Astrocyte (in vitro differentiated cells and primary cell): ENCODE results near the gene LRRTM4. TPM values are rescaled to one million over a fixed set of nuclear protein-coding genes. Genes with fewer than 3 reads are reported as not detected.

Experiments used
- DNase-seq: peaks from one replicate; pipeline ENCODE4 v3.0.0-alpha.2; 2010; ENCODE audit warnings: low read depth
- FAIRE-seq: peaks from 2 replicates; lab custom pipeline; 2011; peaks lifted over from hg19 to GRCh38; lab: Jason Lieb, UNC
- H2AFZ ChIP-seq: 2 replicates; pipeline ENCODE4 v1.6.0; 2012; ENCODE audit warnings: low read depth, low read length, inconsistent platforms
- H3K27ac ChIP-seq: 2 replicates; pipeline ENCODE4 v1.5.1; 2011; ENCODE audit warnings: low read depth, low read length, inconsistent platforms
- H3K27me3 ChIP-seq: 2 replicates; pipeline ENCODE4 v1.6.0; 2011; ENCODE audit warnings: low read length, inconsistent platforms; ENCODE audit not compliant: insufficient read depth
- H3K36me3 ChIP-seq: 2 replicates; pipeline ENCODE4 v1.5.1; 2011; ENCODE audit warnings: low read length, inconsistent platforms; ENCODE audit not compliant: insufficient read depth
- H3K4me1 ChIP-seq: 2 replicates; pipeline ENCODE4 v1.5.1; 2011; ENCODE audit warnings: low read length, inconsistent platforms; ENCODE audit not compliant: insufficient read depth
- H3K4me2 ChIP-seq: 2 replicates; pipeline ENCODE4 v1.6.0; 2012; ENCODE audit warnings: low read length, inconsistent platforms
- H3K4me3 ChIP-seq: 2 replicates; pipeline ENCODE4 v1.5.1; 2011; ENCODE audit warnings: low read depth, mild to moderate bottlenecking, low read length, inconsistent platforms; ENCODE audit not compliant: insufficient read depth
- H3K79me2 ChIP-seq: 2 replicates; pipeline ENCODE4 v1.6.0; 2012; ENCODE audit warnings: mild to moderate bottlenecking, low read length, inconsistent platforms; ENCODE audit not compliant: insufficient read depth
- H3K9ac ChIP-seq: 2 replicates; pipeline ENCODE4 v1.6.0; 2012; ENCODE audit warnings: mild to moderate bottlenecking, low read length, inconsistent platforms
- H3K9me3 ChIP-seq: 2 replicates; pipeline ENCODE4 v1.5.1; 2012; ENCODE audit warnings: low read depth, mild to moderate bottlenecking, low read length, inconsistent platforms; ENCODE audit not compliant: insufficient read depth
- H4K20me1 ChIP-seq: 2 replicates; pipeline ENCODE4 v1.6.0; 2012; ENCODE audit warnings: low read length, inconsistent platforms; ENCODE audit not compliant: insufficient read depth
- H3K27ac Mint-ChIP-seq: one replicate; pipeline ENCODE4 v1.8.0; 2021; ENCODE audit warnings: mild to moderate bottlenecking, mixed read lengths; ENCODE audit not compliant: unreplicated experiment
- H3K27me3 Mint-ChIP-seq: one replicate; pipeline ENCODE4 v1.8.0; 2021; ENCODE audit warnings: low read depth, mixed read lengths; ENCODE audit not compliant: unreplicated experiment
- H3K36me3 Mint-ChIP-seq: one replicate; pipeline ENCODE4 v1.8.0; 2021; ENCODE audit warnings: low read depth, mixed read lengths; ENCODE audit not compliant: unreplicated experiment
- H3K4me1 Mint-ChIP-seq: one replicate; pipeline ENCODE4 v1.8.0; 2021; ENCODE audit warnings: low read depth, mixed read lengths; ENCODE audit not compliant: unreplicated experiment
- H3K4me3 Mint-ChIP-seq: one replicate; pipeline ENCODE4 v1.8.0; 2021; ENCODE audit warnings: mild to moderate bottlenecking, moderate library complexity, mixed read lengths; ENCODE audit not compliant: unreplicated experiment
- H3K9me3 Mint-ChIP-seq: one replicate; pipeline ENCODE4 v1.8.0; 2021; ENCODE audit warnings: mild to moderate bottlenecking, mixed read lengths; ENCODE audit not compliant: unreplicated experiment
- CTCF ChIP-seq: IDR thresholded peaks from 2 replicates; pipeline ENCODE4 v1.5.1; 2011; ENCODE audit warnings: low read depth, mild to moderate bottlenecking, inconsistent platforms, low read length, moderate library complexity; ENCODE audit not compliant: insufficient read depth
- EZH2 ChIP-seq: IDR thresholded peaks from 2 replicates; pipeline ENCODE4 v1.6.1; 2012; ENCODE audit warnings: mild to moderate bottlenecking, low read length, inconsistent platforms; ENCODE audit not compliant: insufficient read depth
- total RNA-seq: library from RNA; stranded (reverse); gene quantifications from 2 replicates; pipeline ENCODE4 v1.2.1, GENCODE V29; 2021

Gene LRRTM4
- total RNA-seq, 1 donor from 2014 or later, result 0.59 TPM

- H3K27me3 Mint-ChIP-seq, result no peaks in the 10 kb centered on the region
- H3K4me1 ChIP-seq, result no peaks in the 10 kb centered on the region
- TF ChIP-seq EZH2 (no peak), CTCF (no peak)
- H3K4me2 ChIP-seq, result no peak overlapping the region
- H3K4me1 Mint-ChIP-seq, result peaks cover 3% of the 10 kb centered on the region
- no peak overlapping the region for H3K4me3 ChIP-seq
- no peak overlapping the region for H2AFZ ChIP-seq
- no peaks in the 10 kb centered on the region for H3K9me3 Mint-ChIP-seq
- H3K4me3 Mint-ChIP-seq, result no peak overlapping the region
- H3K9ac ChIP-seq, result no peak overlapping the region
- H4K20me1 ChIP-seq, result no peaks in the 10 kb centered on the region
- no peaks in the 10 kb centered on the region for H3K9me3 ChIP-seq
- H3K79me2 ChIP-seq, result no peaks in the 10 kb centered on the region
- H3K27ac Mint-ChIP-seq, result no peak overlapping the region
- no peak for FAIRE-seq
- no peaks in the 10 kb centered on the region for H3K36me3 ChIP-seq
- no peaks in the 10 kb centered on the region for H3K27me3 ChIP-seq
- H3K27ac ChIP-seq, result no peak overlapping the region
- H3K36me3 Mint-ChIP-seq, result no peaks in the 10 kb centered on the region
- DNase-seq, result no peak
Observed at GRCh38 chr2:77488141-77488540, 34.0 kb downstream of the LRRTM4 start.

GRCh38 chr2:77487074-77487803 lies 34.9 kb downstream of the LRRTM4 start:
- TF ChIP-seq EZH2 (no peak), CTCF (no peak)
- DNase-seq (no peak), FAIRE-seq (no peak)
- Histone ChIP-seq H3K4me1 (no peaks in the 10 kb centered on the region), H3K27me3 (no peaks in the 10 kb centered on the region), H2AFZ (no peak overlapping the region), H3K9ac (no peak overlapping the region), H4K20me1 (no peaks in the 10 kb centered on the region), H3K79me2 (no peaks in the 10 kb centered on the region), H3K4me3 (no peak overlapping the region), H3K36me3 (no peaks in the 10 kb centered on the region), H3K4me2 (no peak overlapping the region), H3K27ac (no peak overlapping the region), H3K9me3 (no peaks in the 10 kb centered on the region)
- Mint-ChIP-seq H3K27ac (no peak overlapping the region), H3K4me3 (no peak overlapping the region), H3K9me3 (no peaks in the 10 kb centered on the region), H3K27me3 (no peaks in the 10 kb centered on the region), H3K4me1 (peaks cover 3% of the 10 kb centered on the region), H3K36me3 (no peaks in the 10 kb centered on the region)

GRCh38 chr2:77484026-77484425 lies 38.1 kb downstream of the LRRTM4 start:
- no peak overlapping the region for H3K9ac ChIP-seq
- Mint-ChIP-seq H3K27ac (peak overlapping the region; percentile 2), H3K4me1 (peaks cover 20% of the 10 kb centered on the region), H3K27me3 (no peaks in the 10 kb centered on the region), H3K9me3 (no peaks in the 10 kb centered on the region), H3K36me3 (no peaks in the 10 kb centered on the region), H3K4me3 (no peak overlapping the region)
- H3K27ac ChIP-seq, result no peak overlapping the region
- H3K9me3 ChIP-seq, result no peaks in the 10 kb centered on the region
- TF ChIP-seq CTCF (no peak), EZH2 (no peak)
- H3K79me2 ChIP-seq, result no peaks in the 10 kb centered on the region
- no peaks in the 10 kb centered on the region for H3K36me3 ChIP-seq
- H3K4me1 ChIP-seq, result peaks cover 11% of the 10 kb centered on the region
- H2AFZ ChIP-seq, result no peak overlapping the region
- no peak overlapping the region for H3K4me3 ChIP-seq
- DNase-seq, result no peak
- FAIRE-seq, result no peak
- H3K27me3 ChIP-seq, result no peaks in the 10 kb centered on the region
- no peak overlapping the region for H3K4me2 ChIP-seq
- H4K20me1 ChIP-seq, result no peaks in the 10 kb centered on the region
